GM19455 (cell line): ENCODE results near the gene PDCD1LG2.

Source experiments
- ATAC-seq: cut with Tn5 transposase; IDR thresholded peaks from one replicate; pipeline ENCODE4 v1.9.1; 2021; ENCODE audit not compliant: unreplicated experiment

Gene PDCD1LG2

GRCh38 chr9:5529683-5530221 is 19.4 kb downstream of the PDCD1LG2 start:
- peak; percentile 61 for ATAC-seq

- no peak for ATAC-seq
These were observed 21.0 kb downstream of the PDCD1LG2 start for GRCh38 chr9:5531101-5531882.

GRCh38 chr9:5532306-5532705 is 22.0 kb downstream of the PDCD1LG2 start:
- ATAC-seq: no peak

GRCh38 chr9:5532790-5533189 is 22.5 kb downstream of the PDCD1LG2 start:
- ATAC-seq: no peak

GRCh38 chr9:5536684-5537083 is 26.4 kb downstream of the PDCD1LG2 start:
- no peak for ATAC-seq

GRCh38 chr9:5543875-5544702 is 33.8 kb downstream of the PDCD1LG2 start:
- ATAC-seq: no peak

- ATAC-seq: no peak
These were observed 39.6 kb downstream of the PDCD1LG2 start for GRCh38 chr9:5549658-5550650.

GRCh38 chr9:5551368-5552150 is 41.2 kb downstream of the PDCD1LG2 start:
- ATAC-seq: no peak

- no peak for ATAC-seq
These were observed 42.0 kb downstream of the PDCD1LG2 start for GRCh38 chr9:5552301-5552700.

- ATAC-seq: no peak
These were observed 42.9 kb downstream of the PDCD1LG2 start for GRCh38 chr9:5553211-5553610.

GRCh38 chr9:5554254-5554653 is 43.9 kb downstream of the PDCD1LG2 start:
- peak; percentile 73 for ATAC-seq

- ATAC-seq: no peak
These were observed 45.9 kb downstream of the PDCD1LG2 start for GRCh38 chr9:5556101-5556705.

- ATAC-seq: peak; percentile 62
These were observed 47.6 kb downstream of the PDCD1LG2 start for GRCh38 chr9:5557606-5558587.

- ATAC-seq: no peak
These were observed 49.3 kb downstream of the PDCD1LG2 start for GRCh38 chr9:5559659-5560058.

GRCh38 chr9:5560443-5561100 is 50.2 kb downstream of the PDCD1LG2 start:
- no peak for ATAC-seq

- ATAC-seq: no peak
These were observed 51.6 kb downstream of the PDCD1LG2 start for GRCh38 chr9:5561828-5562488.

- ATAC-seq: no peak
These were observed 52.6 kb downstream of the PDCD1LG2 start for GRCh38 chr9:5562806-5563416.
